Renal pelvis (tissue), 4 donors: ENCODE results near the gene RPRD1B. TPM values are rescaled to one million over a fixed set of nuclear protein-coding genes. Genes with fewer than 3 reads are reported as not detected.
"Not testable (repeated sequence)": the region's sequence is repeated elsewhere in the genome, so short reads cannot be mapped to it uniquely, and the experiment has no call there.

ENCODE experiments used
- DNase-seq: peaks from one replicate; pipeline ENCODE4 v3.0.0-alpha.2; 2013
- polyA plus RNA-seq, 3 donors: library from polyadenylated mRNA; unstranded; fragments of 120-200 nt; gene quantifications; one replicate each; pipeline ENCODE4 v1.2.1, GENCODE V29; 2013; ENCODE audit not compliant: insufficient read length in 3 of 3

The RPRD1B gene
- polyA plus RNA-seq, 3 donors = 34.0 to 43.6 (median 42.5) TPM

GRCh38 chr20:38095017-38095686 is 61.6 kb downstream of the RPRD1B start:
- no peak for DNase-seq

GRCh38 chr20:38098952-38099351 is 65.4 kb downstream of the RPRD1B start:
- DNase-seq = no peak

- not testable (repeated sequence) for DNase-seq
These were observed 68.7 kb downstream of the RPRD1B start for GRCh38 chr20:38102206-38102605.

- DNase-seq = no peak
These were observed 70.7 kb downstream of the RPRD1B start for GRCh38 chr20:38104285-38104684.

- no peak for DNase-seq
These were observed 72.9 kb downstream of the RPRD1B start for GRCh38 chr20:38106461-38106860.

- not testable (repeated sequence) for DNase-seq
These were observed 73.8 kb downstream of the RPRD1B start for GRCh38 chr20:38107386-38107785.

GRCh38 chr20:38107916-38108315 is 74.4 kb downstream of the RPRD1B start:
- DNase-seq = not testable (repeated sequence)

- no peak for DNase-seq
These were observed 75.0 kb downstream of the RPRD1B start for GRCh38 chr20:38108438-38108985.

- peak; percentile 60 for DNase-seq
These were observed 75.5 kb downstream of the RPRD1B start for GRCh38 chr20:38108986-38109541.

GRCh38 chr20:38109591-38110524 is 76.3 kb downstream of the RPRD1B start:
- no peak for DNase-seq

GRCh38 chr20:38110525-38111178 is 77.1 kb downstream of the RPRD1B start:
- no peak for DNase-seq

GRCh38 chr20:38111366-38112232 is 78.1 kb downstream of the RPRD1B start:
- DNase-seq = no peak

- DNase-seq = no peak
These were observed 78.8 kb downstream of the RPRD1B start for GRCh38 chr20:38112261-38112929.

GRCh38 chr20:38112930-38113294 is 79.4 kb downstream of the RPRD1B start:
- no peak for DNase-seq

GRCh38 chr20:38113401-38114325 is 80.1 kb downstream of the RPRD1B start:
- DNase-seq = no peak

GRCh38 chr20:38114353-38114791 is 80.8 kb downstream of the RPRD1B start:
- no peak for DNase-seq

GRCh38 chr20:38115205-38115604 is 81.7 kb downstream of the RPRD1B start:
- DNase-seq = no peak

- DNase-seq = no peak
These were observed 82.3 kb downstream of the RPRD1B start for GRCh38 chr20:38115896-38116295.
